HG03442 (cell line): ENCODE results near the gene ADPRHL1.

Experiments used
- ATAC-seq: cut with Tn5 transposase; IDR thresholded peaks from one replicate; pipeline ENCODE4 v1.9.1; 2021; ENCODE audit warnings: mild to moderate bottlenecking, moderate library complexity; ENCODE audit not compliant: unreplicated experiment

ADPRHL1 gene

GRCh38 chr13:113417836-113418721, 35.2 kb downstream of the ADPRHL1 start:
- no peak for ATAC-seq

- no peak for ATAC-seq
Measured at GRCh38 chr13:113417008-113417751, 36.1 kb downstream of the ADPRHL1 start.

- ATAC-seq: no peak
Measured at GRCh38 chr13:113415825-113416224, 37.5 kb downstream of the ADPRHL1 start.

GRCh38 chr13:113415032-113415431, 38.3 kb downstream of the ADPRHL1 start:
- no peak for ATAC-seq

- ATAC-seq: no peak
Measured at GRCh38 chr13:113414335-113414734, 39.0 kb downstream of the ADPRHL1 start.

GRCh38 chr13:113413898-113414282, 39.4 kb downstream of the ADPRHL1 start:
- ATAC-seq: no peak

- ATAC-seq: no peak
Measured at GRCh38 chr13:113413178-113413897, 40.0 kb downstream of the ADPRHL1 start.

- no peak for ATAC-seq
Measured at GRCh38 chr13:113412440-113412839, 40.8 kb downstream of the ADPRHL1 start.

- ATAC-seq: no peak
Measured at GRCh38 chr13:113411216-113412023, 41.9 kb downstream of the ADPRHL1 start.

GRCh38 chr13:113410472-113411201, 42.7 kb downstream of the ADPRHL1 start:
- no peak for ATAC-seq

GRCh38 chr13:113408562-113408961, 44.7 kb downstream of the ADPRHL1 start:
- ATAC-seq: no peak

GRCh38 chr13:113407531-113408393, 45.5 kb downstream of the ADPRHL1 start:
- ATAC-seq: no peak

GRCh38 chr13:113407103-113407530, 46.2 kb downstream of the ADPRHL1 start:
- ATAC-seq: no peak

GRCh38 chr13:113406321-113407102, 46.8 kb downstream of the ADPRHL1 start:
- no peak for ATAC-seq

GRCh38 chr13:113405481-113406300, 47.6 kb downstream of the ADPRHL1 start:
- ATAC-seq: no peak

- ATAC-seq: no peak
Measured at GRCh38 chr13:113404723-113405471, 48.4 kb downstream of the ADPRHL1 start.

- ATAC-seq: no peak
Measured at GRCh38 chr13:113404366-113404722, 48.9 kb downstream of the ADPRHL1 start.
